Suprapubic skin (tissue), 4 donors: Measurements from ENCODE around the gene SLC31A2. TPM values are rescaled to one million over a fixed set of nuclear protein-coding genes. Genes with fewer than 3 reads are reported as not detected.

ENCODE experiments used
- DNase-seq, 2 donors: peaks; one replicate each; pipeline ENCODE4 v3.0.0-alpha.2; 2019; ENCODE audit warnings: low spot score in 2 of 2
- H3K27ac ChIP-seq: fragments of 200-600 bp; sonication (generic); one replicate; pipeline ENCODE4 v1.5.1; 2019
- H3K27me3 ChIP-seq: fragments of 200-600 bp; sonication (generic); one replicate; pipeline ENCODE4 v1.5.1; 2019
- H3K36me3 ChIP-seq: fragments of 200-600 bp; sonication (generic); one replicate; pipeline ENCODE4 v1.5.1; 2019
- H3K4me1 ChIP-seq: fragments of 200-600 bp; sonication (generic); one replicate; pipeline ENCODE4 v1.5.1; 2019
- H3K4me3 ChIP-seq: fragments of 200-600 bp; sonication (generic); one replicate; pipeline ENCODE4 v1.5.1; 2019; ENCODE audit warnings: mild to moderate bottlenecking
- H3K9me3 ChIP-seq: fragments of 200-600 bp; sonication (generic); one replicate; pipeline ENCODE4 v1.5.1; 2019
- CTCF ChIP-seq, 2 donors: fragments of 200-600 bp in 1 of 2; fragments of 450-650 bp in 1 of 2; sonication (generic) in 1 of 2; IDR thresholded peaks; one replicate each; pipeline ENCODE4 v1.5.1; 2016 to 2019; ENCODE audit warnings: antibody characterized with exemption in 2 of 2, mild to moderate bottlenecking in 1 of 2, moderate library complexity in 1 of 2
- EP300 ChIP-seq: sonication (generic); formaldehyde crosslinking; IDR thresholded peaks from one replicate; pipeline ENCODE4 v1.6.1; 2017; ENCODE audit warnings: antibody characterized with exemption
- POLR2A ChIP-seq, 2 donors: fragments of 450-650 bp; IDR thresholded peaks; one replicate each; pipeline ENCODE4 v1.6.1; 2017; ENCODE audit warnings: antibody characterized with exemption in 2 of 2, mild to moderate bottlenecking in 2 of 2, moderate library complexity in 2 of 2
- POLR2AphosphoS5 ChIP-seq, 3 donors: sonication (generic); formaldehyde crosslinking; IDR thresholded peaks; one replicate each; pipeline ENCODE4 v1.6.1; 2017; ENCODE audit warnings: antibody characterized with exemption in 3 of 3
- WGBS: methylation state at CpG from one replicate; pipeline ENCODE4 v1.1.5; 2018; 5-methylcytosine and 5-hydroxymethylcytosine counted together
- total RNA-seq, 4 donors: library from RNA; depleted of rRNA; stranded (reverse); fragments of >200 nt; gene quantifications; one replicate each; pipeline ENCODE4 v1.1.0, GENCODE V29; 2016

Gene SLC31A2
- total RNA-seq, 4 donors from 2014 or later: 49.8 to 114 (median 88.4) TPM

GRCh38 chr9:113166039-113166438 is 15.2 kb downstream of the SLC31A2 start:
- Histone ChIP-seq H3K9me3 (no peaks in the 10 kb centered on the region), H3K27ac (no peak overlapping the region), H3K4me1 (peaks cover 13% of the 10 kb centered on the region), H3K27me3 (no peaks in the 10 kb centered on the region), H3K36me3 (peaks cover 98% of the 10 kb centered on the region), H3K4me3 (no peak overlapping the region)
- 89% methylated on average over 3 of the region's 4 CpGs for WGBS
- no peak for DNase-seq
- no peak for TF ChIP-seq EP300
- TF ChIP-seq CTCF (IDR thresholded peaks at IDR 0.05): no peak
- no peak for TF ChIP-seq POLR2A (IDR thresholded peaks at IDR 0.05)
- TF ChIP-seq POLR2AphosphoS5 (IDR thresholded peaks at IDR 0.05): no peak

- DNase-seq: no peak
- Histone ChIP-seq H3K27ac (no peak overlapping the region), H3K36me3 (peaks cover 97% of the 10 kb centered on the region), H3K9me3 (no peaks in the 10 kb centered on the region), H3K27me3 (no peaks in the 10 kb centered on the region), H3K4me3 (no peak overlapping the region), H3K4me1 (peaks cover 13% of the 10 kb centered on the region)
- 99% methylated on average over 5 of the region's 5 CpGs for WGBS
- TF ChIP-seq EP300: no peak
- no peak for TF ChIP-seq CTCF (IDR thresholded peaks at IDR 0.05)
- no peak for TF ChIP-seq POLR2A (IDR thresholded peaks at IDR 0.05)
- no peak for TF ChIP-seq POLR2AphosphoS5 (IDR thresholded peaks at IDR 0.05)
Measured at GRCh38 chr9:113168809-113169208, 18.0 kb downstream of the SLC31A2 start.

- TF ChIP-seq POLR2AphosphoS5 (IDR thresholded peaks at IDR 0.05) (no peak), POLR2A (IDR thresholded peaks at IDR 0.05) (no peak), EP300 (no peak), CTCF (IDR thresholded peaks at IDR 0.05) (no peak)
- H3K36me3 ChIP-seq: peaks cover 91% of the 10 kb centered on the region
- no peak overlapping the region for H3K27ac ChIP-seq
- no peak overlapping the region for H3K4me3 ChIP-seq
- DNase-seq: no peak
- no peaks in the 10 kb centered on the region for H3K9me3 ChIP-seq
- WGBS: 92% methylated on average over 3 of the region's 3 CpGs
- H3K27me3 ChIP-seq: no peaks in the 10 kb centered on the region
- H3K4me1 ChIP-seq: no peaks in the 10 kb centered on the region
Measured at GRCh38 chr9:113173341-113173740, 22.5 kb downstream of the SLC31A2 start.

DNA sequence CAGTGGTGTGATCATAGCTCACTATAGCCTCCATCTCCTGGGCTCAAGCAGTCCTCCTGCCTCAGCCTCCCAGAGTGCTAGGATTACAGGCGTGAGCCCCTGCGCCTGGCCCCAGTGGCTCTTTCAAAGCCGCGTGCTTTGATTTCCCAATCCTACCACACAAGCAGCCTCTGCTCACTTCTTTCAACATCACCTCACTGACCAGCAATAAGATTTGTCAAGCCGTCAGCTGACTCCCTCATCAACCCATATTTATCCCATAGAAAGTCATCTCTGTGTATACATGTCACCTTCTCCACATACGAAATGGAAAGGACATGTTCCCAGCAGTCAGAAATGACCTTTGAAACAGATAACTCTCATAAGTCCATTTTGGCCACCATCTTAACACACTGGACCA is 26.0 kb downstream of the SLC31A2 start:
- peaks cover 86% of the 10 kb centered on the region for H3K36me3 ChIP-seq
- no peak for DNase-seq
- no peak overlapping the region for H3K4me3 ChIP-seq
- TF ChIP-seq EP300 (no peak), POLR2A (IDR thresholded peaks at IDR 0.05) (no peak), POLR2AphosphoS5 (IDR thresholded peaks at IDR 0.05) (no peak), CTCF (IDR thresholded peaks at IDR 0.05) (no peak)
- no peaks in the 10 kb centered on the region for H3K27me3 ChIP-seq
- no peak overlapping the region for H3K27ac ChIP-seq
- H3K4me1 ChIP-seq: no peaks in the 10 kb centered on the region
- H3K9me3 ChIP-seq: no peaks in the 10 kb centered on the region
- 86% methylated on average over 6 of the region's 6 CpGs for WGBS

DNA sequence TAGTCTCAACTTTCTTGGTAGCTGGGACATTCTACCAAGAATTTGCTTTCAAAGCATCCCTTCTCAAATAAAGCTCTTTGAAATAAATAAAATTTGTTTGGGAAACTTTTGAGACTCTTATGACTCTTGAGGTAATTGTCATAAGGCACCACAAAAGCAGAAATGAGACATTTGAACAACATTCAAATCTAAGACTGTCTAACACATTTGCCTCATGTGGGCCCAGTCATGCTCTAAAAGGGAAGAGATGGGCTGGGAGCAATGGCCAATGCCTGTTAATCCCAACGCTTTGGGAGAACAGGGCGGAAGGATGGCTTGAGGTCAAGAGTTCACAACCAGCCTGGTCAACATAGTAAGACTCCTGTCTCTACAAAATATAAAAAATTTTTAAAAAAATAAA is 26.4 kb downstream of the SLC31A2 start:
- no peaks in the 10 kb centered on the region for H3K9me3 ChIP-seq
- peaks cover 87% of the 10 kb centered on the region for H3K36me3 ChIP-seq
- no peak for DNase-seq
- TF ChIP-seq POLR2A (IDR thresholded peaks at IDR 0.05) (no peak), POLR2AphosphoS5 (IDR thresholded peaks at IDR 0.05) (no peak), CTCF (IDR thresholded peaks at IDR 0.05) (no peak), EP300 (no peak)
- WGBS: 96% methylated on average over 2 of the region's 2 CpGs
- no peaks in the 10 kb centered on the region for H3K27me3 ChIP-seq
- no peaks in the 10 kb centered on the region for H3K4me1 ChIP-seq
- no peak overlapping the region for H3K4me3 ChIP-seq
- H3K27ac ChIP-seq: no peak overlapping the region
